Hematopoietic multipotent progenitor cell treated with erythropoietin and hydrocortisone succinate and interleukin-3 and kit ligand, for 15 days (in vitro differentiated cells): ENCODE measurements around the gene LIPA.
"Not testable (repeated sequence)": the region's sequence is repeated elsewhere in the genome, so short reads cannot be mapped to it uniquely, and the experiment has no call there.

Experiments used
- DNase-seq: peaks from one replicate; pipeline ENCODE4 v3.0.0-alpha.2; 2015; ENCODE audit warnings: low spot score

The LIPA gene

GRCh38 chr10:89269433-89270152 lies 18.0 kb upstream of the LIPA start:
- no peak for DNase-seq

GRCh38 chr10:89266721-89267453 lies 15.3 kb upstream of the LIPA start:
- DNase-seq, result no peak

GRCh38 chr10:89263531-89263930 lies 12.0 kb upstream of the LIPA start:
- no peak for DNase-seq

- DNase-seq, result no peak
Measured at GRCh38 chr10:89263091-89263490, 11.5 kb upstream of the LIPA start.

- DNase-seq, result no peak
Measured at GRCh38 chr10:89262086-89263051, 10.8 kb upstream of the LIPA start.

- no peak for DNase-seq
Measured at GRCh38 chr10:89258881-89259280, 7.3 kb upstream of the LIPA start.

GRCh38 chr10:89257581-89257980 lies 6.0 kb upstream of the LIPA start:
- no peak for DNase-seq

GRCh38 chr10:89256962-89257361 lies 5.4 kb upstream of the LIPA start:
- no peak for DNase-seq

- DNase-seq, result no peak
Measured at GRCh38 chr10:89256340-89256739, 4.8 kb upstream of the LIPA start.

- no peak for DNase-seq
Measured at GRCh38 chr10:89255793-89256192, 4.2 kb upstream of the LIPA start.

GRCh38 chr10:89255091-89255579 lies 3.6 kb upstream of the LIPA start:
- not testable (repeated sequence) for DNase-seq

- DNase-seq, result no peak
Measured at GRCh38 chr10:89252225-89252585, 630 bp upstream of the LIPA start.

GRCh38 chr10:89250865-89251408 lies 638 bp downstream of the LIPA start:
- DNase-seq, result no peak

GRCh38 chr10:89248990-89249389 lies 2.6 kb downstream of the LIPA start:
- no peak for DNase-seq

- DNase-seq, result not testable (repeated sequence)
Measured at GRCh38 chr10:89247623-89248022, 4.0 kb downstream of the LIPA start.

GRCh38 chr10:89245802-89246201 lies 5.8 kb downstream of the LIPA start:
- no peak for DNase-seq

GRCh38 chr10:89242840-89243568 lies 8.6 kb downstream of the LIPA start:
- DNase-seq, result no peak

GRCh38 chr10:89242345-89242684 lies 9.3 kb downstream of the LIPA start:
- DNase-seq, result no peak

- no peak for DNase-seq
Measured at GRCh38 chr10:89241486-89242344, 9.9 kb downstream of the LIPA start.

GRCh38 chr10:89241026-89241425 lies 10.5 kb downstream of the LIPA start:
- DNase-seq, result no peak

- DNase-seq, result no peak
Measured at GRCh38 chr10:89240519-89240918, 11.1 kb downstream of the LIPA start.
